Vagina (tissue), 2 donors: Measurements from ENCODE around the gene KRTAP10-12. TPM values are rescaled to one million over a fixed set of nuclear protein-coding genes. Genes with fewer than 3 reads are reported as not detected.

Experiments used
- DNase-seq, 2 donors: peaks; one replicate each; pipeline ENCODE4 v3.0.0-alpha.2; 2017; ENCODE audit errors: extremely low spot score in 2 of 2
- H3K27ac ChIP-seq: fragments of 200-600 bp; sonication (generic); one replicate; pipeline ENCODE4 v1.5.1; 2019
- H3K27me3 ChIP-seq: fragments of 200-600 bp; sonication (generic); one replicate; pipeline ENCODE4 v1.5.1; 2019
- H3K36me3 ChIP-seq, 2 donors: fragments of 200-600 bp; sonication (generic); one replicate each; pipeline ENCODE4 v1.5.1; 2017 to 2019
- H3K4me1 ChIP-seq: fragments of 200-600 bp; sonication (generic); one replicate; pipeline ENCODE4 v1.5.1; 2019
- H3K4me3 ChIP-seq, 2 donors: fragments of 200-600 bp; sonication (generic); 1 replicate in 1 of 2; 2 replicates in 1 of 2; pipeline ENCODE4 v1.5.1; 2016 to 2019
- H3K9me3 ChIP-seq: fragments of 200-600 bp; sonication (generic); one replicate; pipeline ENCODE4 v1.5.1; 2019
- POLR2A ChIP-seq, 2 donors: fragments of 450-650 bp; IDR thresholded peaks; one replicate each; pipeline ENCODE4 v1.6.1; 2017; ENCODE audit warnings: antibody characterized with exemption in 2 of 2, mild to moderate bottlenecking in 2 of 2, moderate library complexity in 2 of 2
- POLR2AphosphoS5 ChIP-seq, 2 donors: sonication (generic); formaldehyde crosslinking; IDR thresholded peaks; one replicate each; pipeline ENCODE4 v1.9.0; 2017; ENCODE audit warnings: antibody characterized with exemption in 2 of 2, mild to moderate bottlenecking in 2 of 2, low read depth in 1 of 2; ENCODE audit not compliant: insufficient read depth in 1 of 2
- intact Hi-C: fragments of 100-400 bp; cut with DNase I; formaldehyde crosslinking; loops from one replicate; pipeline ENCODE4 v1.15.1; 2023
- total RNA-seq: library from RNA; depleted of rRNA; stranded (reverse); fragments of >200 nt; gene quantifications from one replicate; pipeline ENCODE4 v1.2.3, GENCODE V29; 2016
- TF ChIP-seq, protein P1 (sequence below), 3 experiments: fragments of 450-650 bp in 2 of 3; fragments of 200-600 bp in 1 of 3; sonication (generic) in 1 of 3; IDR thresholded peaks; one replicate each; pipeline ENCODE4 v1.5.1; 2017 to 2019; ENCODE audit warnings: antibody characterized with exemption in 3 of 3, mild to moderate bottlenecking in 2 of 3, moderate library complexity in 2 of 3

The KRTAP10-12 gene
- total RNA-seq, 1 donor from 2014 or later = not detected

DNA sequence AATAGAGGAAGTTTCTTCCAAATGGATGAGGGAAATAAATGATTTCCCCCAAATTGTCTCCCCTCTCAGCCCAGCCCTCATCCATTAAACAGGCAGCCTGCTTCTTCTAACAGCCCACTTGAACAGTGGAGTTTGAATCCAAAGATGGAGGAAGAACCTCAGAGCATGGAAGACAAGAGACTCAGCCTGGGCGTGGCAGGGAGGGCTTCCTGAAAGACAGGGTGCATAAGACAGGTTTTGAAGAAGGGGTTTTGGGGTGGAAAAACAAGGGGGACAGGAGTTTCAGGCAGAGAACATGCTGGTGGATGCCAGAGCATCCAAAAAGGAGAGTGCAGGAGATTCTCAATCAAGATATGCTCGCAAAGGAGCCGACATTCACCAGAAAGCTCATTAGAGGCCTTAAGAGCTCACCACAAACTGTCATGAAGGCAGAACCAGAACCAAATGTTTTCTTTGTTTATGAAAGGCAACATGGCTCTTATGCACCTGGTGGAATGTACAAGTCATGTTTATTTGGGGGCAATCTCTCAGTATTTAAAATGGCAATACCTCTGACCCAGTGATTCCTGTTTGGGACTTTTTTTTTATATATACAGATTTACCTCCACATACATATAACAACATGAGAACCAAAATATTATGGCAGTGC lies 40.9 kb downstream of the KRTAP10-12 start:
- TF ChIP-seq, protein P1, sequence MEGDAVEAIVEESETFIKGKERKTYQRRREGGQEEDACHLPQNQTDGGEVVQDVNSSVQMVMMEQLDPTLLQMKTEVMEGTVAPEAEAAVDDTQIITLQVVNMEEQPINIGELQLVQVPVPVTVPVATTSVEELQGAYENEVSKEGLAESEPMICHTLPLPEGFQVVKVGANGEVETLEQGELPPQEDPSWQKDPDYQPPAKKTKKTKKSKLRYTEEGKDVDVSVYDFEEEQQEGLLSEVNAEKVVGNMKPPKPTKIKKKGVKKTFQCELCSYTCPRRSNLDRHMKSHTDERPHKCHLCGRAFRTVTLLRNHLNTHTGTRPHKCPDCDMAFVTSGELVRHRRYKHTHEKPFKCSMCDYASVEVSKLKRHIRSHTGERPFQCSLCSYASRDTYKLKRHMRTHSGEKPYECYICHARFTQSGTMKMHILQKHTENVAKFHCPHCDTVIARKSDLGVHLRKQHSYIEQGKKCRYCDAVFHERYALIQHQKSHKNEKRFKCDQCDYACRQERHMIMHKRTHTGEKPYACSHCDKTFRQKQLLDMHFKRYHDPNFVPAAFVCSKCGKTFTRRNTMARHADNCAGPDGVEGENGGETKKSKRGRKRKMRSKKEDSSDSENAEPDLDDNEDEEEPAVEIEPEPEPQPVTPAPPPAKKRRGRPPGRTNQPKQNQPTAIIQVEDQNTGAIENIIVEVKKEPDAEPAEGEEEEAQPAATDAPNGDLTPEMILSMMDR (IDR thresholded peaks at IDR 0.05) = no peak
- no peak for TF ChIP-seq POLR2AphosphoS5 (IDR thresholded peaks at IDR 0.05; ENCODE audit: insufficient read depth in 1 of 2, low read depth in 1 of 2)
- TF ChIP-seq POLR2A (IDR thresholded peaks at IDR 0.05) = no peak
- H3K27me3 ChIP-seq = no peaks in the 10 kb centered on the region
- H3K4me1 ChIP-seq = no peaks in the 10 kb centered on the region
- intact Hi-C loops = no loop called here
- peaks cover 12% of the 10 kb centered on the region for H3K9me3 ChIP-seq
- DNase-seq = no peak
- no peak overlapping the region for H3K27ac ChIP-seq
- H3K4me3 ChIP-seq = no peak overlapping the region
- H3K36me3 ChIP-seq = no peaks in the 10 kb centered on the region

DNA sequence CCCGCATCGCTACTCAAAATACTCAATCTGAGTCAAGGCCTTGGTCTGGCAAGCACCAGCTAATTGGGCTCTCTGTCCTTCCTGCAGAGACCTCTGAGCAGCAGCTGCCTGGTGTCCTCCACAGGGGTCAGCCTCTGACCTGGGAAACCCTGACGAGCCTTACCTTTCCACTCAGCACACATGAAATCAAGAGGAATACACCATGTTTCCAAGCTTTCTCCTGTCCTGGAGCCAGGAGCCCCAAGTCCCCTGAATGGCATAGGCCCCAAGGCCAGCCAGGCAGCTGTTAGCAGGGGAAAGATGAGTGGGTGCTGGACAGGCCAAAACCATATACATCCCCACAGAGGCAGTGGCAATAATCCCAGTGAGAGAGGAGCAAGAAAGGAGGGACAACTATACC lies 41.6 kb downstream of the KRTAP10-12 start:
- no peak for DNase-seq
- TF ChIP-seq, protein P1 (IDR thresholded peaks at IDR 0.05) = no peak
- no peak for TF ChIP-seq POLR2A (IDR thresholded peaks at IDR 0.05)
- no peak for TF ChIP-seq POLR2AphosphoS5 (IDR thresholded peaks at IDR 0.05; ENCODE audit: insufficient read depth in 1 of 2, low read depth in 1 of 2)
- intact Hi-C loops = no loop called here
- Histone ChIP-seq H3K4me3 (no peak overlapping the region), H3K36me3 (no peaks in the 10 kb centered on the region), H3K9me3 (peaks cover 12% of the 10 kb centered on the region), H3K27ac (no peak overlapping the region), H3K4me1 (no peaks in the 10 kb centered on the region), H3K27me3 (no peaks in the 10 kb centered on the region)

DNA sequence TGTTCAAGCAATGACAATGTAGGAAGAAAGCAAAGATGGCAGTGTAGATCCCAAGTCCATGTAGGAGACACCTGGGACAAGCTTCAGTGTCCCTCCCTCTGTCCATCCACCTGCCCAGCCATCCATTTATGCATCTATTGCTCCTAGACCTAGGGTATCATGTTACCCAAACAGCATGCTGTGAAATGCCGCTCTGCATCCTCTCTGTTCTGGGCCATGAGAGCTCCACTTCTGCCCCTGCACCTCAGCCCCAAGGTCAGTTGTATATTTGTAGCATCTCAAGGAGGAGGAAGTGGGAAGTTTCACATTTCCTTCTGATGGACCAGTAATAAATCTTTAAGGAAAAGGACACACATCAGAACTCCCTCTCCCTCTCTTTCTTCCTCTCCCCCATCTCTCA lies 42.3 kb downstream of the KRTAP10-12 start:
- no peaks in the 10 kb centered on the region for H3K27me3 ChIP-seq
- intact Hi-C loops = no loop called here
- no peak for DNase-seq

DNA sequence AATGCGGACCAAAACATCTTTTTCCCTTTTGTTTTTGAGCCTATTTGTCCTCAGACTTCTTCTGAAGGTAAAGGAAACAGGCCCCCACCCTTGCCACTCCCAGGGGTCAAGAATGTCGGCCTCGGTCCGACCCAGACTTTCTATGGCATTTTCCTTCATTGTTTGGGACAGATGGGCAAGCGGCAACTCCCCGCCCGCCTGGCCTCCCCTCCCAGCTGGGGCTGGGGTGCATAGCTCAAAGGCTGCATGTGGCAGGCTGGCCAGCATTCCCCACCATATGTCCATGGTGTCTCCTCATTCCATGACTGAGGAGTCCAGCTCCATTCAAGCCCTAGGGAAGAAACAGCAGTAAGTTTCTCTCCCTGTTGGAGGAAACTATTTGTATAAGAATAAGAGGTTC lies 43.8 kb downstream of the KRTAP10-12 start:
- DNase-seq = no peak
- H3K9me3 ChIP-seq = peaks cover 12% of the 10 kb centered on the region
- no peak overlapping the region for H3K4me3 ChIP-seq
- TF ChIP-seq POLR2A (IDR thresholded peaks at IDR 0.05) (no peak), POLR2AphosphoS5 (IDR thresholded peaks at IDR 0.05; ENCODE audit: insufficient read depth in 1 of 2, low read depth in 1 of 2) (no peak)
- TF ChIP-seq, protein P1 (IDR thresholded peaks at IDR 0.05) = no peak
- H3K27ac ChIP-seq = no peak overlapping the region
- no peaks in the 10 kb centered on the region for H3K4me1 ChIP-seq
- H3K27me3 ChIP-seq = no peaks in the 10 kb centered on the region
- intact Hi-C loops = no loop called here
- H3K36me3 ChIP-seq = no peaks in the 10 kb centered on the region

More for the DNA sequence above, 42.3 kb downstream of the KRTAP10-12 start:
- no peak for TF ChIP-seq POLR2AphosphoS5 (IDR thresholded peaks at IDR 0.05; ENCODE audit: insufficient read depth in 1 of 2, low read depth in 1 of 2)
- no peak for TF ChIP-seq POLR2A (IDR thresholded peaks at IDR 0.05)
- TF ChIP-seq, protein P1 (IDR thresholded peaks at IDR 0.05) = no peak
- Histone ChIP-seq H3K9me3 (peaks cover 12% of the 10 kb centered on the region), H3K36me3 (no peaks in the 10 kb centered on the region), H3K27ac (no peak overlapping the region), H3K4me3 (no peak overlapping the region), H3K4me1 (no peaks in the 10 kb centered on the region)

DNA sequence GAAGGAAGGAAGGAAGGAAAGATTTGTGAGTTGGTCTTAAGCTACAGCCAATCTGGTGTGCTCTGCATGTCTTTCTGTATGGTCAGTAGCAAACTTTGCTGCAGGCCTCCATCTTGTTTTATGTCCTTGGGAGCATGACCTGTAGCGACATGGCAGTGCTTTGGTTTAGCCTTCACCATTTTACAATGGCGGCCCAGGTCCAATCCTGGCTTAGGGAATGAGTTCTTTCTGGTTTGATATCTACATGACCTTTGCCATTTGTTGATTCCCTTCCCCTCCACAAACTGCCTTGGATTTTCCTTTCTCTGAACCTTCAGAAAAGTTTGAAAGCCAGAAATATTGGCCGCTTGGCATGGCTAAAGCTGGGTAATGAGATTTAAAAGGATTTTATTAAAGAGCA lies 44.9 kb downstream of the KRTAP10-12 start:
- intact Hi-C loops = no loop called here
- no peak for DNase-seq
- H3K27me3 ChIP-seq = no peaks in the 10 kb centered on the region

More for the DNA sequence above, 44.9 kb downstream of the KRTAP10-12 start:
- TF ChIP-seq, protein P1 (IDR thresholded peaks at IDR 0.05) = no peak
- TF ChIP-seq POLR2A (IDR thresholded peaks at IDR 0.05) (no peak), POLR2AphosphoS5 (IDR thresholded peaks at IDR 0.05; ENCODE audit: insufficient read depth in 1 of 2, low read depth in 1 of 2) (no peak)
- Histone ChIP-seq H3K4me1 (no peaks in the 10 kb centered on the region), H3K36me3 (no peaks in the 10 kb centered on the region), H3K27ac (no peak overlapping the region), H3K4me3 (no peak overlapping the region), H3K9me3 (peaks cover 12% of the 10 kb centered on the region)
